ENCODE results near the gene ECHDC3.

ECHDC3 gene

DNA sequence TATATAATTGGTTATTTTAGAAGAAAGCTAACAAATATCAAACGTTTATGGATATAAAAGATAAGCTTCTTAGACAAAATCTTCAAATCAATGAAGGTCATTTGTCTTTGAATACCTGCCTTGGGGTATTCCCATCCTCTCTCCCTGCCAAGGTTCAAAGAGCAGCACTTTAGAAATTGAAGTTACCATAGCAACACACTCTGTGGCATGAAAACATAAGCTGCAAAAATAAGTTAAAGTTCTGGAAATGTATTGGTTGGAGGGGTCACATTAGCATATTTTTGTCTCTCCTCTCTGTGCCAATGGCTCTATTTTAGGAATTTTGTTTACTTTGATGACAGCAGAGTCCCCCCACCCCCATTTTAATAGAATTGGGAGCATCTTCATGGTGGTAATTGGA lies 12.0 kb downstream of the ECHDC3 start:
- no peak for DNase-seq

DNA sequence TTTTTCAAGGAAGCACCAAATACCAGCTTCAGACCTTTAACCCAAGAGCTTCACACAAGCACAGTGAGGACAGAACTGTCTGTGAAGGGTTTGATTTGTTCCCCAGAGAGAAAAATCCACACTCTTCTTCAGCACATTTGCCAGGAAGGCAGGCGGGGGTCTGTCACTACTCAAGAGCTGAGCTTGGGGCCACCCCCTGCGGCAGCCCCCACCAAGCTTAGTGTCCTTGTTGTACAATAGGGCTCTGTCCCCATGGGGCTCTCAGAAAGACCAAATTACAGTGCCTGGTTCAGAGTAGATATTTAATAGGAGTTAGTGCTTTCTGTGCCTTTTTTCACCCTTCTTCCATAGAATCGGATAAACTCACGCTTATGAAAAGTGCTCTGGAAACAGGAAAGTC lies 12.4 kb downstream of the ECHDC3 start:
- DNase-seq = no peak

GRCh38 chr10:11755512-11756263 lies 13.5 kb downstream of the ECHDC3 start:
- DNase-seq = no peak

GRCh38 chr10:11756766-11757315 lies 14.7 kb downstream of the ECHDC3 start:
- no peak for DNase-seq

- no peak for DNase-seq
These were observed 15.3 kb downstream of the ECHDC3 start for GRCh38 chr10:11757454-11757820.

DNA sequence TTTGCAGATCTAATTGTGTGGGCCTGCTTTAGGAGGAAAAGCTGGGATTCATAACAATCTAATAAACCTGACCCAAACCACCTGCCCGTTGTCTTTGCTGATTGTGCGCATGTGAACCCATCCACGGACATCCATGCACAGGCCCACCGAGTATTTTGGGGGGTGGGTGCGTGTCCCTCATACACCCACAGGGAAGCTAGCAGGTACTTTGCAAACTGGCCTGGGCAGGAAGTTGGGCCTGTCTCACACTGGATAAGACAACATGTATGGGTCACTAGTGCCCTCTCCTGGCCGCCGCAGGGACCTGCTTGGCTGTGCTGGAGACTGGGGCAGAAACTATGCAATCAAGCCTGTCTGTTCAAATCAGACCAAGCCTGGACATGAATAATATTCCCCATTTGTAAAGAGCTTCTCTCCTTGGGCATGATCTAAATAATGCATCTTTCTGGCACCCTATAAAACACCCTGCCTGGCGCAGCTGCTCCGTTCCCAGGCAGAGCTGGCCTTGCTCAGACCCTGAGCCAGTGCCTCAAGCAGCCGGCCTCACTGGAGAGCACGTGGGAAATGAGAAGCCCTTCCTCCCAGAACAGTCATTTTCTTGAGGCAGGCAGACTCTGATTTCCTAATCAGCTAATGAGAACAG lies 15.8 kb downstream of the ECHDC3 start:
- DNase-seq = peak; percentile 74

GRCh38 chr10:11758527-11759236 lies 16.5 kb downstream of the ECHDC3 start:
- no peak for DNase-seq

DNA sequence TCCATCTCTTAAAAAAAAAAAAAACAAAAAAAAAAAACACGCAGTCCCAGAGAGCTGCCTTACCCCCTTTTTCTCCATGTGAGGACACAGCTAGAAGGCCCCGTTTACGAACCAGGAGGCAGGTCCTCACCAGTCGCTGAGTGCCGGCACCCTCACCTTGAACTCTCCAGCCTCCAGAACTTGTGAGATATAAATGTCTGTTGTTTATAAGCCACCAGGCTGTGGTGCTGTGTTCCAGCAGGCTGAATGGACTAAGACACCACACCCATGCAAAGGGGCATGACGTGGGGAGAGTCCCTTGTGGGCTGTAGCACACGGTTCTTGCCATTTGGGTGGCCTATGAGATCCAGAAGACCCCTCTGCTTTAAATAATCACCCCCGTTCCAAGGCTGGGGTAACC lies 17.2 kb downstream of the ECHDC3 start:
- DNase-seq = no peak

GRCh38 chr10:11760151-11760550 lies 18.0 kb downstream of the ECHDC3 start:
- no peak for DNase-seq

- DNase-seq = no peak
These were observed 18.7 kb downstream of the ECHDC3 start for GRCh38 chr10:11760861-11761260.

GRCh38 chr10:11761431-11761830 lies 19.2 kb downstream of the ECHDC3 start:
- no peak for DNase-seq

- no peak for DNase-seq
These were observed 20.7 kb downstream of the ECHDC3 start for GRCh38 chr10:11762706-11763500.

DNA sequence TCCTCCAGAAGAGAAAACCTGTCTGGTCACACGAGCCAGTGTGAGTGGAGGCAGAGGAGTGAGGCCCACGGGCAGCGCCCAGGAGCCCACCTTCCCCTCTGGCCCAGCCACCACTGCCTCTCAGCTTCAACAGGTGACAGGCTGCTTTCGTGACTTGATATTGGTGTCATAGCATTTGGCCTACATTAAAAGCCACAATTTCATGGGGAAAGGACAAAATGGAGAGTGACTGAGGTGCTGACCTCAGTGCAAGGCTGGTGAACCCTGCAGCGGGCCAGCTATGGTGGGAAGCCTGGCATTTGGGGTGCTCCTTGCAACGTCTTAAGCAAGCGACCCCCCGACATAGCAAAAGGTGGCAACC lies 21.3 kb downstream of the ECHDC3 start:
- no peak for DNase-seq

DNA sequence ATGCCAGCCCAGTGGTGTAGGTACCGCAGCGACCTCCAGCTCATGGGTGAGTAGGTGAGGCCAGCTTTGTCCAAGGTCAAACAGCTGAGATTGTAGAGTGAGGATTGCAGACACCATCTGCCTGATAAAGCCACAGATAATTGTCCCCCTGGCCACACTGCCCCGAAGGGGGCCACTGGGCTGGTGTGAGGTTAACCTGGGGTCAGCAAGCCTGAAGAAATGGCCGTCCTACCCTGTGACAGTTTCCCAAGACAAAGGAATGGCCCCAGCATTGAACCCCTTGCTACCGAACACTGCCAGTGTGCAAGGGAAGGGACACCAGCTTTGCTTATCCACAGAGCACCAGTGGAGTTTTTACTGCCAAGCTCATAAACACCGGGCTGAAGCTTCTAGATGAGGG lies 23.0 kb downstream of the ECHDC3 start:
- no peak for DNase-seq

DNA sequence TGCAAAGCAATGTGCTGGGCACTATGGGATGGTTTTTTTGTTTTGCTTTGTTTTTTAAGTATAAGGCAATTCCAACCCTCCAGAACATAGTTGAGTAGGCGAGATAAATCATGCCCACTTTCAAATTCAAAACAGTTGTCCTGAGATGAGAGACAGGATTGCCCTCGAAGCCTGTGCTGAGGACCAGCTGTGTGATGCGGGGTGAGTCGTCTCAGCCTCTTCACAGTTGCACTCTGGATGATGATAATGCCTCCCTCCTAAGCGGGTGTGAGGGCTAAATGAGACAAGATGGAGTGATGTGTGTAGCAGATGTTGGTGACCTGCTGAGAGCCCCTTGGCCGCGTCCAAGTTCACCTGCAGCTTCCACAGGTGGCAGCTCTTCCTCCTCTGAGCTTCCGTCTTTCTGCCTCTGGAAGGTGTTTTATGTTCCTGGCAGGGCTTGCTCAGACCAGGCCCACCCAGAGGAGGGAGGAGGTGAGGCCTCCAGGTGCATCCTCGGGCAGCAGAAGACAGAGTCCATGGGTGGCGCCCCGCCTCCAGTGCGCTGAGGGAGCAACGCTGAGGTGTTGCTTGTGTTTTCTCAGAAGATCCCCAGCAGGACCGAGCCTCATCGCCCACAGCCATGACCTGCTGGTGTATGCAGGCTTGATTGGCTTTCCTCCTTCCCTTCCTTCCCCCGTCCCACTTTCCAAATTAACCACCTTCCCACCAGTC lies 30.6 kb downstream of the ECHDC3 start:
- DNase-seq = no peak

- DNase-seq = no peak
These were observed 31.7 kb downstream of the ECHDC3 start for GRCh38 chr10:11773761-11774441.

- DNase-seq = no peak
These were observed 33.2 kb downstream of the ECHDC3 start for GRCh38 chr10:11775412-11775811.

GRCh38 chr10:11776080-11776479 lies 33.9 kb downstream of the ECHDC3 start:
- no peak for DNase-seq

DNA sequence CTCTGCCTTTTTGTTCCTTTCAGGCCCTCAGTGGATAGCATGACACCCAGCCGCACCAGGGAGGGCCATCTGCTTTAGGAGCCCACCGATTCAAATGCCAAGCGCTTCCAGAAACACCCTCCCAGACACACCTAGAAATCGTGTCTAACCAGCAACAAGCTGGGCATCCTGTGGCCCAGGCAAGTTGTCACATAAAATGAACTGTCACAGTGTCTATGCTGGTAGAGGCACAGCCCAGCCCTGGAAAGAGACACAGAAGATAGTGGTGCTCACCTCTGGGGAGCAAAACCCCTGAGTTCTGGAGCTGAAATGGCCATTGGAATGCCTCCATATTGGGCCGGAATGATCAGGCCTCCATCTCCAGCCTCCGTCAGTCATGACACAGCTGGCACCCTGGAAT lies 38.9 kb downstream of the ECHDC3 start:
- DNase-seq = no peak

DNA sequence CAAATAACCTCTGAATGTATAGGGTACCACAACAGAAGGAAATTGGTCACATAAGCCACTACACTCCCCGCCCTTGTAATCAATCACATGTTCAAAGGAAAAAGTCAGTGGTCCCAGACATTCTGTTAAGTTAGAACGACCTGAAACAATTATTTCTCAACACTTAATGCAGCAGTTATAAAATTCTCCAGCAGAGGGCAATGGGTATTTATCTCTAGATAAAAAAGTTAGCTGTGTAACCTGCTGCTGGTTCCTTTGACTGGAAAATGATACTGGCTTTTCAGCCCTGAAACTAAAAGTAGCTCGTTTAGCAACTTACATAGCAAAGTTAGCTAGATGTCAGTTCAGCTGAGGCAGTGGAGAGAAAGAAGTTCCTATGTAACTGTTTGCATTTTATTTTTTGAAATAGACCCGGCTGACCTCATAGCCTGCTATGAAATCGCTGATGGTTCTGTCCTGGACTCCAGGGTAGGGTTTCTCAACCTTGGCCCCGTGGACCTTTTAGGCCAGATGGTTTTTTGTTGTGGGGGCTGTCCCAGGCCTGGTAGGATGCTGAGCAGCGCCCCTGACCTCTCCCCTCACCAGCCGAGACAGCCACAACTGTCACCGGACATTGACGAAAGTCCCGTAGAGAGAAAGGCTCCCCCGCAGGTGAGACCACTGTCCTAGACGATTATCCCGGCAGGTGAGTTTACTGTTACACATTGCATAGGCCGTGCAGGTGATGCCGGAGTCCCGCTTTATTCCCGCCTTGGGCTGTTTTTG lies 40.8 kb downstream of the ECHDC3 start:
- no peak for DNase-seq

- DNase-seq = no peak
These were observed 41.3 kb downstream of the ECHDC3 start for GRCh38 chr10:11783558-11783865.

All from T-helper 9 cell (primary cell).